B cell (primary cell): Measurements from ENCODE around the gene PRORP. TPM values are rescaled to one million over a fixed set of nuclear protein-coding genes. Genes with fewer than 3 reads are reported as not detected.

Experiments
- ATAC-seq: fragments of 200-7000 bp; cut with Tn5 transposase; one replicate; pipeline ENCODE4 v1.10.0; 2021; ENCODE audit warnings: low read depth, mild to moderate bottlenecking, moderate number of reproducible peaks, moderate library complexity
- CTCF ChIA-PET: fragments of 350-600 bp; sonication (Branson Sonifier 250); formaldehyde crosslinking; loops from one replicate; lab custom pipeline; 2021; ENCODE audit warnings: antibody characterized with exemption, inconsistent platforms; lab: Charles Lee
- POLR2A ChIA-PET: fragments of 350-600 bp; sonication (Branson Sonifier 250); formaldehyde crosslinking; loops from one replicate; lab custom pipeline; 2021; ENCODE audit warnings: antibody characterized with exemption; lab: Charles Lee
- DNase-seq: peaks from one replicate; pipeline ENCODE4 v3.0.0; 2013
- H2AFZ ChIP-seq: 2 replicates; pipeline ENCODE4 v1.6.1; 2012; ENCODE audit warnings: mild to moderate bottlenecking, low read depth, low read length; ENCODE audit not compliant: insufficient read depth, poor library complexity, severe bottlenecking
- H3K27ac ChIP-seq, 2 donors: 1 replicate in 1 of 2; 2 replicates in 1 of 2; pipeline ENCODE4 v1.5.1; 2012 to 2013; ENCODE audit warnings: low read length in 2 of 2, mild to moderate bottlenecking in 2 of 2, moderate library complexity in 1 of 2
- H3K27me3 ChIP-seq, 4 experiments: fragments of 200-600 bp in 1 of 4; sonication (generic) in 1 of 4; replicated peaks in 1 of 4; 1 replicate in 2 of 4; 2 replicates in 2 of 4; pipeline versions ENCODE4 v1.6.1 to v1.7.0; 2013 to 2016; ENCODE audit warnings: low read length in 3 of 4, mild to moderate bottlenecking in 2 of 4, mixed read lengths in 1 of 4, moderate library complexity in 1 of 4; ENCODE audit not compliant: insufficient read depth in 4 of 4, control insufficient read depth in 3 of 4; ENCODE audit errors: control extremely low read depth in 1 of 4
- H3K36me3 ChIP-seq, 2 experiments: replicated peaks in 1 of 2; 1 replicate in 1 of 2; 2 replicates in 1 of 2; pipeline versions ENCODE4 v1.6.1 to v1.7.1; 2013; ENCODE audit warnings: low read length in 1 of 2; ENCODE audit not compliant: insufficient read depth in 2 of 2, control insufficient read depth in 1 of 2; ENCODE audit errors: control extremely low read depth in 1 of 2, extremely low read depth in 1 of 2
- H3K4me1 ChIP-seq, 2 donors: fragments of 200-600 bp in 1 of 2; sonication (generic) in 1 of 2; 1 replicate in 1 of 2; 2 replicates in 1 of 2; pipeline versions ENCODE4 v1.5.1 to v1.6.1; 2013 to 2017; ENCODE audit warnings: low read length in 2 of 2; ENCODE audit not compliant: control insufficient read depth in 2 of 2, insufficient read depth in 2 of 2
- H3K4me2 ChIP-seq: replicated peaks from 2 replicates; pipeline ENCODE3; 2012; ENCODE audit warnings: mild to moderate bottlenecking, low read depth, low read length; ENCODE audit not compliant: poor library complexity, severe bottlenecking
- H3K4me3 ChIP-seq, 5 experiments: fragments of 200-600 bp in 1 of 5; sonication (generic) in 1 of 5; 1 replicate in 3 of 5; 2 replicates in 2 of 5; pipeline versions ENCODE4 v1.5.1 to v1.7.0; 2011 to 2016; ENCODE audit warnings: low read length in 4 of 5, mild to moderate bottlenecking in 4 of 5, low read depth in 2 of 5, control low read depth in 1 of 5, moderate library complexity in 1 of 5; ENCODE audit not compliant: insufficient read depth in 1 of 5; ENCODE audit errors: control extremely low read depth in 1 of 5, extremely low read depth in 1 of 5
- H3K79me2 ChIP-seq: fragments of 200-600 bp; sonication (generic); one replicate; pipeline ENCODE4 v1.6.0; 2016; ENCODE audit warnings: low read length; ENCODE audit not compliant: control insufficient read depth, insufficient read depth
- H3K9ac ChIP-seq: fragments of 200-600 bp; sonication (generic); 2 replicates; pipeline ENCODE4 v1.6.1; 2017; ENCODE audit warnings: mild to moderate bottlenecking, low read length, moderate library complexity
- H3K9me3 ChIP-seq, 3 donors: one replicate each; pipeline versions ENCODE4 v1.6.1 to v1.7.1; 2013; ENCODE audit warnings: low read length in 2 of 3; ENCODE audit not compliant: control insufficient read depth in 2 of 3, insufficient read depth in 1 of 3; ENCODE audit errors: control extremely low read depth in 1 of 3
- H4K20me1 ChIP-seq: 2 replicates; pipeline ENCODE4 v1.6.0; 2012; ENCODE audit warnings: mild to moderate bottlenecking, low read length; ENCODE audit not compliant: insufficient read depth, control insufficient read depth, poor library complexity, severe bottlenecking
- H3K27ac Mint-ChIP-seq: one replicate; pipeline ENCODE4 v1.8.0; 2021; ENCODE audit warnings: mixed read lengths
- H3K27me3 Mint-ChIP-seq: one replicate; pipeline ENCODE4 v1.8.0; 2021; ENCODE audit warnings: mixed read lengths
- H3K4me1 Mint-ChIP-seq: one replicate; pipeline ENCODE4 v1.8.0; 2021; ENCODE audit warnings: mixed read lengths
- H3K4me3 Mint-ChIP-seq: one replicate; pipeline ENCODE4 v1.8.0; 2021; ENCODE audit warnings: mixed read lengths
- H3K9me3 Mint-ChIP-seq: one replicate; pipeline ENCODE4 v1.8.0; 2022; ENCODE audit warnings: mixed read lengths; ENCODE audit not compliant: insufficient read depth
- EZH2 ChIP-seq: IDR thresholded peaks from 2 replicates; pipeline ENCODE4 v1.6.1; 2012; ENCODE audit warnings: borderline replicate concordance, low read depth, mild to moderate bottlenecking, moderate library complexity, low read length; ENCODE audit not compliant: insufficient read depth, poor library complexity, severe bottlenecking
- WGBS: methylation state at CpG from one replicate; pipeline ENCODE4 v1.1.5; 2013; ENCODE audit warnings: missing lambda C conversion rate; ENCODE audit not compliant: insufficient coverage; 5-methylcytosine and 5-hydroxymethylcytosine counted together
- intact Hi-C: fragments of 100-400 bp; cut with micrococcal nuclease; formaldehyde crosslinking; loops from one replicate; pipeline ENCODE4 v1.10.0; 2022
- polyA plus RNA-seq: library from polyadenylated mRNA; depleted of rRNA; stranded (reverse); fragments of >200 nt; gene quantifications from 2 replicates; pipeline ENCODE4 v1.2.3, GENCODE V29; 2012
- total RNA-seq, 2 donors: library from RNA; stranded (reverse); fragments of 120-200 nt in 1 of 2; gene quantifications; 1 replicate in 1 of 2; 2 replicates in 1 of 2; pipeline versions ENCODE4 v1.2.3 to v1.2.4, GENCODE V29; 2013 to 2022
- TF ChIP-seq, protein P1 (sequence below): fragments of 200-600 bp; IDR thresholded peaks from one replicate; pipeline ENCODE4 v1.8.0; 2022; ENCODE audit warnings: antibody characterized with exemption, mild to moderate bottlenecking

The PRORP gene
- total and polyA plus RNA-seq, 2 donors (not counting 1 experiment from before 2014, with no cell fraction given) = 15.0 to 16.4 TPM

DNA sequence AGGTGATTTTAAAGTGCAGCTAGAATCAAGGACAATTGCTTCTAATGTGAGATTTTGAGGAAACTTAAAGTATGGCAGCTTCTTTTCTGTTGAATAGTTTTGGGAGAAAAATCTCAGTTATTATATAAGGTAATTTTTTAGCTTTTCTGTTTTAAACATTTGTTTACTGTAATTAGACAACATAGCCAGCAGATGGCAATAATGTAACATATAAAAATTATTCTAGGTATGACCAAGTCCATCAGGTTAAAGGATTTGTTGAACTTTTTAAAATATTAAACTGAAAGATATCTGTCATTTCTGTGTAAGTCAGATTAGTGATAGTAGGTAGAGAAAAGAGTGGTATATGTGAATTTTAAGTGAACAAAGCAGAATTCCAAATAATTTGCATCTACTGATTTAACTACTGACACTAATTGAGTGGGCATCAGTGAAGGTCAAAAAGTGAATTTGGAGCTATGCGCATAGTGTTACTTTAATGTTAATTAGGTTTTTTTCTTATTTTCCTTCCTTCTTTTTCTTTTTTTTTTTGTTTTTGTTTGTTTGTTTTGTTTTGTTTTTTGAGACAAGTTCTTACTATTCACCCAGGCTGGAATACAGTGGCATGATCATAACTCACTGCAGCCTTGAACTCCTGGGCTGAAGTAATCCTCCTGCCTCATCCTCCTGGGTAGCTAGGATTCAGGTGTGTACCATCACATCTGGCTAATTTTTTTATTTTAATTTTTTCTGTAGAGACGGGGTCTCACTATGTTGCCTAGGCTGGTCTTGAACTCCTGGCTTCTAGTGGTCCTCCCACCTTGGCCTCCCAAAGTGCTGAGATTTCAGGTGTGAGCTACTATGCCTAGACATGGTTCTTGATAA lies 18.6 kb downstream of the PRORP start:
- peak; percentile 29 for DNase-seq
- no peak overlapping the region for H3K27ac ChIP-seq
- no peak overlapping the region for H3K27ac Mint-ChIP-seq

More for the DNA sequence above, 18.6 kb downstream of the PRORP start:
- H3K4me3 Mint-ChIP-seq = no peak overlapping the region
- Histone ChIP-seq H3K79me2 (peaks cover 31% of the 10 kb centered on the region), H4K20me1 (no peaks in the 10 kb centered on the region), H3K4me2 (no peak overlapping the region), H2AFZ (no peak overlapping the region), H3K36me3 (peaks cover 0 to 4% of the 10 kb centered on the region in 2 experiments), H3K9ac (no peak overlapping the region), H3K4me1 (no peaks in the 10 kb centered on the region), H3K9me3 (no peaks in the 10 kb centered on the region), H3K4me3 (no peak overlapping the region), H3K27me3 (no peaks in the 10 kb centered on the region)
- POLR2A ChIA-PET = interaction anchor here (0.6 kb wide), 1 partner anchor 278 kb away, joined by 10 read pairs; no protein-coding TSS in a partner anchor
- H3K9me3 Mint-ChIP-seq = no peaks in the 10 kb centered on the region
- intact Hi-C loops = loop anchor here (1.0 kb wide), 6 partner anchors 88 to 673 kb away; no protein-coding TSS in a partner anchor
- ATAC-seq = peak; percentile 41
- TF ChIP-seq, protein P1, sequence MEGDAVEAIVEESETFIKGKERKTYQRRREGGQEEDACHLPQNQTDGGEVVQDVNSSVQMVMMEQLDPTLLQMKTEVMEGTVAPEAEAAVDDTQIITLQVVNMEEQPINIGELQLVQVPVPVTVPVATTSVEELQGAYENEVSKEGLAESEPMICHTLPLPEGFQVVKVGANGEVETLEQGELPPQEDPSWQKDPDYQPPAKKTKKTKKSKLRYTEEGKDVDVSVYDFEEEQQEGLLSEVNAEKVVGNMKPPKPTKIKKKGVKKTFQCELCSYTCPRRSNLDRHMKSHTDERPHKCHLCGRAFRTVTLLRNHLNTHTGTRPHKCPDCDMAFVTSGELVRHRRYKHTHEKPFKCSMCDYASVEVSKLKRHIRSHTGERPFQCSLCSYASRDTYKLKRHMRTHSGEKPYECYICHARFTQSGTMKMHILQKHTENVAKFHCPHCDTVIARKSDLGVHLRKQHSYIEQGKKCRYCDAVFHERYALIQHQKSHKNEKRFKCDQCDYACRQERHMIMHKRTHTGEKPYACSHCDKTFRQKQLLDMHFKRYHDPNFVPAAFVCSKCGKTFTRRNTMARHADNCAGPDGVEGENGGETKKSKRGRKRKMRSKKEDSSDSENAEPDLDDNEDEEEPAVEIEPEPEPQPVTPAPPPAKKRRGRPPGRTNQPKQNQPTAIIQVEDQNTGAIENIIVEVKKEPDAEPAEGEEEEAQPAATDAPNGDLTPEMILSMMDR = peak; percentile 80
- no peak for TF ChIP-seq EZH2
- no peaks in the 10 kb centered on the region for H3K27me3 Mint-ChIP-seq
- CTCF ChIA-PET = interaction anchor here (0.6 to 16.6 kb wide), 36 partner anchors 9 to 889 kb away, joined by 3 to 512 read pairs (median 4); partner anchors contain the start of gene NFKBIA
- WGBS = no CpG with 5 or more reads among the region's 2 CpGs
- H3K4me1 Mint-ChIP-seq = no peaks in the 10 kb centered on the region
